Measurements from ENCODE around the gene TUB.

Gene TUB

GRCh38 chr11:8045839-8046238 lies 35.2 kb upstream of the TUB start:
- no peak for DNase-seq

- DNase-seq = no peak
Measured at GRCh38 chr11:8047382-8047781, 33.6 kb upstream of the TUB start.

GRCh38 chr11:8049084-8049483 lies 31.9 kb upstream of the TUB start:
- no peak for DNase-seq

GRCh38 chr11:8055091-8055835 lies 25.7 kb upstream of the TUB start:
- DNase-seq = no peak

GRCh38 chr11:8055836-8056526 lies 25.0 kb upstream of the TUB start:
- DNase-seq = no peak

DNA sequence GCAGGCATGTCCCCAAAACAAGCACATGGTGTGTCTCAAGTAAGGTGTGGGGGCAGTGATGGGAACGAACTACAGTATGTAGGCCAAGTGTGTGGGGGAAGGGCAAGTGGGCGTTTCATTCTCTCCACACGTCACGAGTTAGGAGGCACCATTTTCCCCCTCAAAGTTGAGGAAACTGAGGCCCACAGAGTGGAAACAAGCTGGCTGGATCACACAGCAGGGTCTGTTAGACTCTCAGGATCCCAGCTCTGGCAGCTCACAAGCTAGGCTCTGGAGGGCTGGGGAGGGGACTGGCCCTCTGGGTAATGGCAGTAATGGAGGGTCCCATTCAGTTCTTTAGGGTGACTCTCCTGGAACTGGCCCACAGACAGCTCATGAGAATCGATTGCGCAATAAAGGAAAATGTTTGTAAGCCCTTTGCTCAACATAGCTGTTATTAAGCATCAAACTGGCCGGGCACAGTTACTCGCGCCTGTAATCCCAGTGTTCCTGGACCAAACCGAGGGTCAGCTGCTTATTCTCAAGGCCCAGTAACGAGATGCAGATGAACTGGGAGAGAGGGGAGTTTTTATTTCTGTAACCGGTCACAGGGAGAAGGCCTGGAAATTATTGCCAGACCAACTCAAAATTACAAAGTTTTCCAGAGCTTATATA lies 24.1 kb upstream of the TUB start:
- DNase-seq = no peak

- DNase-seq = no peak
Measured at GRCh38 chr11:8058216-8058615, 22.8 kb upstream of the TUB start.

GRCh38 chr11:8059030-8059429 lies 22.0 kb upstream of the TUB start:
- DNase-seq = peak; percentile 15

DNA sequence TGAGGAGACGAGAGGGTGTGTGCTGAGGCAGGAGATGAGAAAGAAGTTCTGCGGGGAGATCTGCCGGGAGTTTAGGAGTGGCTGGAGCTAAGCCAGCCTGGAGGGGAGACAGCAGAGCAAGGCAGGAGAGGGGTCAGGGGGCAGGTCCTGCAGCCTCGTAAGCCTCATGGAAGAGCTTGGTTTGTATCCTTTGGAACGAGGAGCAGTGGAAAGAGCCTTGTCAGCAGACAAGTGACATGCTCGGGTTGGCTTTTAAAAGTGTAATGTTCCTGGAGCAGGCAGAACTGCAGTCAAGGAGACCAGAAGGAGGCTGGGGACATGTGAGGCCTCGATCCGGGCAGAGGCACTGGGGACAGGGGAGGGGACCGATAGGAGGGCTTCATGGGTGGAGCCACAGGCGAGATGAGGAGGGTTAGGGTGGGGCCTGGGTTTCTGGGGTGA lies 21.4 kb upstream of the TUB start:
- DNase-seq = no peak

DNA sequence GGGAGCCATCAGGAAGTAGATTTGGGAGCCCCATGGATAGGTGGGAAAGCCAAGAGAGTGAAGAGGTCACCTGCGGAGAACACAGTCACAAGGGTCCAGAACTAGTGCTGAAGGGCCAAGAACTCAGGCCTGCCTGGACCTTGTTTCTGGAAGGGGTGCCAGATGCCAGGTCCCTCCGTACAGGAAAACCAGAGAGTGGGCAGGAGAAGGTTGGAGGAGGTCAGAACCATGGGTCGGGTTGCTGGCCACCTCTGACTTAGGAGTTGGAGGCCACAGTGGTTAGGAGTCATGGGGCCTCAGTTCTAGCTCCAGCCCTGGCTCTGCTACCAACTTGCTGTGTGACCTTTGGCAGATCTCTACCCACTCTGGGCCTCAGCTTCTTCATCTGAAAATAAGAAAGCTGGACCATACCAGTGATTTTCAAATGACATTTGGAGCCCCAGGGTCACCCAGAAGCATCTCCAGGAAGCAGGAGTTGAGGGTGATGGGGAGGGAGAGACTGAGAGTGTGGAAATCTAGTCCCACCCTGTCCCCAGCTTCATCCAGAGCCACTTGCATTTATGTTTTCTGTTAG lies 20.8 kb upstream of the TUB start:
- DNase-seq = no peak

DNA sequence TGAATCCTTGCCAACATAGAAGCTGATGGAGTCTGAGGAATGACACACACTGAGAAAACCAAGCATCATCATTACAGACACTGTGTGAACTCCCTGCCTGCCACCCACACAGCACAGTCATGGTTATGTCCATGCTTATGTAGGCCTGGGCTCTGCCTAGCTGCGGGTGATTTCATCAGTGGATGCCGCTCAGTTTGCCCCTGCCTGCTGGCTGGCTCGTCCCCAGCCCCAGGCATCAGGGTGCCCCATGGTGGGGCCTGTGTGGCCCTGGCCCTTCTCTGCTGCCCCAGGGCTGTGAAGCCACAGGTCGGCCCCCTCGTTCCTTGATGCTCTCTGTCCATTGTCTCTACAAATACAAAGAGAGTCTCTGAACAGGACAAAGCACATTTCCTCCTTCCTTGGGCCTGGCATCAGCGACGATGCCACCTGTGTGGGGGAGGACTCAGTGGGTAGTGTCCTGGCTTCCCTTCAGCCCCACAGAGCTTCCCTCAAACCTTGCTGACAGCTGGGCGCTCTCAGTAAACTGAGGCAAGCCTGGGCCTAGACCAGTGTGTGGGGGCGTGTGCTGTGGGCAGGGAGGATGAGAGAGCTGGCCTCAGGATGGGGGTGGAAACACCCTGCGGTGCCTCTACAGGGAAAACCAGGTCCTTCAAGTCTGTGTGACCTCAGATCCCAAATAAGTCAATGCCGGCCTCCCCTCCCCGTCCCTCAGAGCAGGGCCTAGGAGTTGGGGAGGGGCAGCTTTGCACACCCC lies 20.0 kb upstream of the TUB start:
- no peak for DNase-seq

DNA sequence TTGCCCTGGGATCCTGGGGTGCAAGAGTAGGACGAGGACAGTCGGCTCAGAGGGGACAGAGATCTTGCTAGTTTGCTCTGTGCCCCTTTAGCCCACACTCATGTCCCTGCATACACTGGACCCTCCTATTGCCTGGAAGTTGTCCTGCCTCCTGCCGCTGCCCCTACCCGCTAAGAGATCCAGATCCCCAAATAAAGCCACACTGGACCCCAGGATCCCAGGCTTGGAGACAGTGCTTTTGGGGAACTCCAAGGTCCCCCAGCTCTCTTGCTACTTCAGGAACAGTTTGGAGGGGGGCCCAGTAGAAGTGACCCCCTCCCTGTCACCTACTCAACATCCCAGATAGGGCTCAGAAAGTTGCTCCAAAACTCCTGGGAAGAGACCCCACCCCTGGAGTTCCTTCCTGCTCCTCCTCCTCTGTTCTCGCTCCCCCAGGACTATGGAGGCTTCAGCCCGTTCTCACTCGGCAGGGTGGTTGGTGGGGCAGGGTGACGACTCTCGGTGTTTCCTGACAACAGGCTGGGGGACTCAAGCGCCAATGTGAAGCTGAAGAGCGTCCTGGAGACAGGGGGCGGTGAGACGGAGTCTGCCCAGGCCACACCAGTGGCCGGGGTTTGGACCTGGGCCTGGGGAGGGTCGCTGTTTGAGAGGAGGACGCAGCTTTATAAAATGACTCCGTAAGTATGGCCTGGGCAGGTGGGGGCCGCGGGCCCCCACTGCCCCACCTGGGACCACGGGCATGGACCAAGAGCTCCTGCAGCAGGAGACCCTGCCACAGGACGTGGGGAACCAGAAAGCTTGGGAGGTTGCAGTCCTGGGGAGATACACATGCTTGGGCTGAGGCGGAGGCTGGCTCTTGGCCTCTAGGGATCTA lies 19.2 kb upstream of the TUB start:
- no peak for DNase-seq

DNA sequence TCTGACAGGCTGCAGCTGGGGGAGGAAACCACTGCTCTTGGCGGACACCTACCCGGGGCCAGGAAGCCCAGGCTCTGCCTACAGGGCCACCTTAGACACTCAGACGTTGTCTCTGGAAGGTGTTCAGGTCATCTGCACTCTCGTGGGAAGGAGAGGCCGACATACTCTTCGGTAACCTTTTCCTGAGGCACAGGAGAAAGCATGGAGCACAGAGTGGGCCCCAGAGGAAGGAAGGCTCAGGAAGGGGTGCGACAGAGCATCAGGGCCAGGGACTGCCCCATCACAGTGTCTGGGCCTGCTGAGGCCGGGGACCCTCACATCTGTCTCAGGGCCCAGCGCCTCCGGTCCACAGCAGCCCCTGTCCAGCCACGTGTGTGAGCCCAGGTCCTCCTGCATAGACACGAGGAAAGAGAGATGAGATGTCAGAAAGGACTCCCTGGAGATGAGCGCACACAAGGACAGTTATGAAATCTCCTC lies 18.2 kb upstream of the TUB start:
- no peak for DNase-seq

DNA sequence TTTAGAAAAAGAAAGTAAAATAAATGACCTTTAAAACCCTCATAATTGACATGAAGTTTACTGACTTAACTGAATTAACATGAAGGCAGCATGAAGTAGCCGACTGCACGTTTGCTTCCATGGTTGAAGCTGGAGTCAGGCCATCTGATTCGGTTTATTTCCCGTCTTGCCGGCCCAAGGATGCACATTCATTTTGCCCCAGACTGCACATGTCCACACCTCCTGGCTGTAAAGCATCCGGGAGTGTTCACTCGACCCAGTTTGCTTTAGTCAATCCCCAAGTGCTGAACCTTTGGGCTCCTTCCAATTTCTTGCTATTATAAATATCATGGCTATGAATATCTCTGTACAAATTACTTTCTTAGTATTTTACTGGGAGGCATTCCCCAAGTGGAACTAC lies 17.7 kb upstream of the TUB start:
- no peak for DNase-seq

DNA sequence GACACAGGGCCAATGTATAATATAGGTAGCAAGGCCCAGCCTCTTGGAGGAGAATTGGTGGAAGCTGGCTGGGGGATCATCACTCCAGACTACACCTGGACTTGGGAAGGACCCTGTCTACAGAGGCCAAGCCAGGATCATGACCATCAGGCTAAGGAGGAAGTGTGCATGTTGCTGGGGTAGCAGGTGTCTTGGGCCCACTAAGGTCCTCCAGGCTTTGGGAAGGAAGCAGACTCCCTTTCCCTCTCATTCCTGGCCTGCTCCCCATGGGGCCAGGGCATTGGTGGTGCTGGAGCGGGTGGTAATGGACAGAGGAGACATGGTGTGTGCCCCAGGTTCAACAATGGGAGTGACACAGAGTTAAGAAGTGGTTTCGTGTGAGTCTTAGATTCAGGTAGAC lies 16.0 kb upstream of the TUB start:
- no peak for DNase-seq

DNA sequence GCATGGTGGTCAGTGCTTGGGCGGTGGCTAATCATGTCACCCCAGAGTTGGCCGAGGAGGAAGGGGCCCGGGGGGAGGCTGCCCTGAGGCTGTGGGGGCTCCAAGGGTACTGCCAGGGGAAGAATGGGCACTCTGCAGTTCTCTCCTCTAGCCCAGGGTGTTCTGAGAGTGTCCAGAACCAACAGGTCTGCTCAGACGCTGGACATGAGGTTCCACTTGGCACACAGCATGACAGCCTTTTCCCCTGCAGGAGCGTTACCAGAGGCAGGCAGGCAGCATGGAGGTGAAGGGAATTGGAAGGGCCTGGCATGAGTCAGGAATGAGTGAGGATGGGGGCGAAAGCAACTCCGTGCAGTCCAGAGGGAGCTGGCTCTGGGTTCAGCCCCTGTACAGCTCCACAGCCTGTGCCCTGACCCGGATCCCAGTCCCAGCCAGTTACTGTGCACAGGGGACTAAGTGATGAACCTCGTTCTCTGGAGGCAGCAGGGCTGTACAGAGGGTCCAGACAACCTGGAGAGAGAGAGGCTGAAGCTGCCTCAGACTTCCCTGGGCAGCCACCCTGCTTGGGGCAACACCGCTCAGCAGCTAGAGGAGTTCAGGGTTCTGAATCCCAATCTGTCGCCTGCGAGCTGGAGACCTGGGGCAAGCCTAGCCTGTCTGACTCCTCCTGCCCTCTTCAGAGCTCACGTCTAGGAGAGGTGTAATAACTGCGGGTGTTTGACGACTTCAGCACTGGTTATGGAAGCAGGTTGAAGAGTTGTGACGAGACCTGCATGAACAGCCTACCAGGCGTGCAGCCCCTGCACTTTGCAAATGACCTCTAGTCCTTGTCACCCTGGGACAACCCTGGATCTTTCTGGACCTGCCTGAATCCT lies 14.7 kb upstream of the TUB start:
- no peak for DNase-seq

DNA sequence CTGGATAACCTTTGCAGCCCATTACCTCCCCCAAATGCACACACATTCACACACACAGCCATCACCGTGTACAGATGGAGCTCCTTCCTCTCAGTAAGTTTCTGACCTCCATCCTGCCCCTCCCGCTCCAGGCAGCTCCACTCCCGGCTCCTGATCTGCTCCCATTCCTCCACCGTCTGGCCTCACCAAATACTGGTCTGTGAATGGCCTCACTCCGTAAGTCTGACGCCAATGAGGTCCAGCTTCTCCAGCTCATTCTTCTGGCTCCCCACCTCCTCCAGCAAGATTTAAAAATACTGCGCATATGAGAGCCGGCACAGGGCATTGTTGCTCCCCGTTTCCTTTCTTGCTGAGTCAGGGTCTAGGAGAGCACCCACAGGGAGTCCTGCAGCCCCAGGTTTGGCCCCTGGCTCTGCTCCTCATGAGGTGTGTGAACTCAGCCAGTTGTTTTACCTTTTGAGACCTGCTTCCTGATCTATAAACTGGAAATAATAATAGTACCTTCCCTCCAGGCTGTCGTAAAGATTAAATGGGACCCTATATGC lies 14.0 kb upstream of the TUB start:
- DNase-seq = no peak

DNA sequence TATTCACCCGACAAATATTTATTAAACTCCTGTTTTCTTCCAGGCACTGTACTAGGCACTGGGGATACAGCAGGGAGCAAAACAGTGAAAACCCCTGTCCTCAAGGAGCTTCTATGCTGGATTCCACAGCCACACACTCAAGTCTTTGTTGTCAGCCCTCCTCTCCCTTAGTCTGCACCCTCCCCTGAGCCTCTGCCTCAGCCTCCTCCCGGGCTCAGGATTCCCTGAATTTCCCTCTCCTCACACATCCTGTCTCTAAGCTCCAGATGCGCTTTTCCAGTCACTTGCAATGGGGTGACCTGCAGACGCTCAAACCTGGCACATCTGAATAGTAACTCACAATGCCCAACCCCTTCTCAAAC lies 13.5 kb upstream of the TUB start:
- no peak for DNase-seq

GRCh38 chr11:8067929-8068575 lies 13.0 kb upstream of the TUB start:
- no peak for DNase-seq

DNA sequence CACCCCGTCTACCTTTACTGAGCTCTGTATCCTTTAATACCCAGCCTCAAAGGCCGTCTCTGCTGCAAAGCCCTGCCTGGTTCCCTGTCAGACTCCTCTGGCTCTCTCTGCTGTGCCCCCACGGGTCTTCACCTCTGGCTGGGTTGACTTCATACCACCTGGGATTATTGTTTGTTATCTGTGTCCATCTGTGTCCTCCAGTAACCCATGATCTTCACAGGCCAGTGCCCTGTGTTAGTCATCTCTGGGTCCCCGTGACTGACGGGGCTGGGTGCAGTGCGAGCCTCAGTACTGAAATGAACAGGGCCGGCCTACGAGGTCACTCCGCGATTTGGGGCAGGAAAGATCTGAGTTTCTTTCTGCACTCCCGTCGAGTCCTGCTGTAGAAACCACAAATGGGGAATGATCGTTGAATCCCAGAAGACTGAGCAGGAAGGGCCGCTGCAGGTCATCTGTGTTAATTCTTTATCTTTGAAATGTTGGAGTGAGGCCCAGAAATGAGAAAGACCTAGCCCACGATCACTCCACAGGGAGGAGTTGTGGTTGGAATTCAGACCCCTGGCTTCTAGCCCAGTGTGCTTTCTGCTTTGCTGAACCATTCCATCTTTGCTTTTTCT lies 12.3 kb upstream of the TUB start:
- DNase-seq = no peak
